Mesothelial cell of epicardium (in vitro differentiated cells): ENCODE measurements around the gene TC2N. TPM values are rescaled to one million over a fixed set of nuclear protein-coding genes. Genes with fewer than 3 reads are reported as not detected.

Experiments used
- DNase-seq, 2 experiments: peaks; one replicate each; pipeline ENCODE4 v3.0.0; 2021; ENCODE audit warnings: low spot score in 2 of 2; ENCODE audit not compliant: unreplicated experiment in 2 of 2
- H3K27ac Mint-ChIP-seq: 2 replicates; pipeline ENCODE4 v1.8.0; 2021; ENCODE audit warnings: mixed read lengths
- H3K27me3 Mint-ChIP-seq: 2 replicates; pipeline ENCODE4 v1.8.0; 2021; ENCODE audit warnings: low read depth, mixed read lengths
- H3K36me3 Mint-ChIP-seq: 2 replicates; pipeline ENCODE4 v1.8.0; 2021; ENCODE audit warnings: mixed read lengths
- H3K4me1 Mint-ChIP-seq: 2 replicates; pipeline ENCODE4 v1.8.0; 2021; ENCODE audit warnings: mixed read lengths
- H3K4me3 Mint-ChIP-seq: 2 replicates; pipeline ENCODE4 v1.8.0; 2021; ENCODE audit warnings: mild to moderate bottlenecking, moderate library complexity, mixed read lengths
- H3K9me3 Mint-ChIP-seq: 2 replicates; pipeline ENCODE4 v1.8.0; 2021; ENCODE audit warnings: mixed read lengths
- CTCF ChIP-seq: fragments of 200-600 bp; sonication (generic); IDR thresholded peaks from one replicate; pipeline ENCODE4 v1.5.0; 2021; ENCODE audit warnings: antibody characterized with exemption; ENCODE audit not compliant: unreplicated experiment
- total RNA-seq: library from RNA; stranded (reverse); gene quantifications from 3 replicates; pipeline ENCODE4 v1.2.1, GENCODE V29; 2021

The TC2N gene
- total RNA-seq, 1 donor from 2014 or later = 8.5 TPM

- Mint-ChIP-seq H3K36me3 (no peaks in the 10 kb centered on the region), H3K27me3 (peaks cover 6% of the 10 kb centered on the region), H3K9me3 (peaks cover 5% of the 10 kb centered on the region), H3K4me1 (peaks cover 12% of the 10 kb centered on the region), H3K27ac (no peak overlapping the region), H3K4me3 (no peak overlapping the region)
- no peak for TF ChIP-seq CTCF
- no peak for DNase-seq
Observed at GRCh38 chr14:91751719-91752118, 115.6 kb downstream of the TC2N start.

- peaks cover 5% of the 10 kb centered on the region for H3K9me3 Mint-ChIP-seq
- H3K27ac Mint-ChIP-seq = no peak overlapping the region
- DNase-seq = no peak
- no peak overlapping the region for H3K4me3 Mint-ChIP-seq
- H3K27me3 Mint-ChIP-seq = peaks cover 6% of the 10 kb centered on the region
- H3K36me3 Mint-ChIP-seq = no peaks in the 10 kb centered on the region
- H3K4me1 Mint-ChIP-seq = peaks cover 9% of the 10 kb centered on the region
- no peak for TF ChIP-seq CTCF
Observed at GRCh38 chr14:91750634-91751198, 116.6 kb downstream of the TC2N start.

GRCh38 chr14:91749868-91750267 is 117.5 kb downstream of the TC2N start:
- H3K36me3 Mint-ChIP-seq = no peaks in the 10 kb centered on the region
- peaks cover 5% of the 10 kb centered on the region for H3K9me3 Mint-ChIP-seq
- no peak for DNase-seq
- H3K4me1 Mint-ChIP-seq = peaks cover 6% of the 10 kb centered on the region
- no peak overlapping the region for H3K4me3 Mint-ChIP-seq
- H3K27me3 Mint-ChIP-seq = peaks cover 6% of the 10 kb centered on the region
- H3K27ac Mint-ChIP-seq = no peak overlapping the region
- TF ChIP-seq CTCF = no peak

GRCh38 chr14:91748049-91748448 is 119.3 kb downstream of the TC2N start:
- DNase-seq = no peak
- no peak for TF ChIP-seq CTCF
- Mint-ChIP-seq H3K36me3 (no peaks in the 10 kb centered on the region), H3K4me1 (no peaks in the 10 kb centered on the region), H3K9me3 (peaks cover 5% of the 10 kb centered on the region), H3K27ac (no peak overlapping the region), H3K27me3 (peaks cover 6% of the 10 kb centered on the region), H3K4me3 (no peak overlapping the region)

- peaks cover 4% of the 10 kb centered on the region for H3K4me1 Mint-ChIP-seq
- H3K27ac Mint-ChIP-seq = no peak overlapping the region
- peaks cover 8% of the 10 kb centered on the region for H3K9me3 Mint-ChIP-seq
- no peak for DNase-seq
- H3K4me3 Mint-ChIP-seq = no peak overlapping the region
- no peaks in the 10 kb centered on the region for H3K27me3 Mint-ChIP-seq
- TF ChIP-seq CTCF = no peak
- H3K36me3 Mint-ChIP-seq = no peaks in the 10 kb centered on the region
Observed at GRCh38 chr14:91745344-91745743, 122.0 kb downstream of the TC2N start.

GRCh38 chr14:91744068-91744480 is 123.3 kb downstream of the TC2N start:
- Mint-ChIP-seq H3K4me3 (no peak overlapping the region), H3K9me3 (peaks cover 8% of the 10 kb centered on the region), H3K36me3 (no peaks in the 10 kb centered on the region), H3K4me1 (peaks cover 4% of the 10 kb centered on the region), H3K27ac (no peak overlapping the region), H3K27me3 (no peaks in the 10 kb centered on the region)
- DNase-seq = no peak
- TF ChIP-seq CTCF = no peak
